DOHH2 (cell line): ENCODE measurements around the gene LRIF1.

Experiments used
- H3F3A ChIP-seq: fragments of 200-600 bp; sonication (generic), shearing (Covaris generic); 2 replicates; pipeline ENCODE4 v1.6.0; 2016; ENCODE audit warnings: antibody characterized with exemption, mild to moderate bottlenecking; ENCODE audit not compliant: control insufficient read depth, insufficient read depth
- H3K27ac ChIP-seq: fragments of 200-600 bp; sonication (generic); 2 replicates; pipeline ENCODE4 v1.5.1; 2014; ENCODE audit warnings: low read depth, mild to moderate bottlenecking, low read length, moderate library complexity
- H3K27me3 ChIP-seq: fragments of 200-600 bp; sonication (generic); 2 replicates; pipeline ENCODE4 v1.6.1; 2014; ENCODE audit warnings: mild to moderate bottlenecking, low read length, mixed read lengths; ENCODE audit not compliant: control insufficient read depth
- H3K36me3 ChIP-seq: fragments of 200-600 bp; sonication (generic); 2 replicates; pipeline ENCODE4 v1.6.1; 2014; ENCODE audit warnings: mild to moderate bottlenecking, low read length, moderate library complexity, mixed read lengths; ENCODE audit not compliant: control insufficient read depth
- H3K4me1 ChIP-seq: fragments of 200-600 bp; sonication (generic); 2 replicates; pipeline ENCODE4 v1.6.1; 2014; ENCODE audit warnings: mild to moderate bottlenecking, low read length, mixed read lengths; ENCODE audit not compliant: control insufficient read depth
- H3K4me2 ChIP-seq: fragments of 200-600 bp; sonication (generic); 2 replicates; pipeline ENCODE4 v1.6.0; 2014; ENCODE audit warnings: mild to moderate bottlenecking, low read length, moderate library complexity
- H3K4me3 ChIP-seq: fragments of 200-600 bp; sonication (generic); 2 replicates; pipeline ENCODE4 v1.5.1; 2014; ENCODE audit warnings: mild to moderate bottlenecking, low read length, mixed read lengths
- H3K79me2 ChIP-seq: fragments of 200-600 bp; sonication (generic); 2 replicates; pipeline ENCODE4 v1.6.1; 2014; ENCODE audit warnings: mild to moderate bottlenecking, low read length, mixed read lengths; ENCODE audit not compliant: control insufficient read depth
- H3K9me2 ChIP-seq: fragments of 200-600 bp; sonication (generic); replicated peaks from 2 replicates; pipeline ENCODE4 v1.6.1; 2014; ENCODE audit warnings: mild to moderate bottlenecking, low read length, mixed read lengths; ENCODE audit not compliant: control insufficient read depth
- H3K9me3 ChIP-seq: fragments of 200-600 bp; sonication (generic); 2 replicates; pipeline ENCODE4 v1.6.1; 2014; ENCODE audit warnings: antibody characterized with exemption, low read length, mixed read lengths; ENCODE audit not compliant: control insufficient read depth, insufficient read depth
- H4K20me1 ChIP-seq: fragments of 200-600 bp; sonication (generic); 2 replicates; pipeline ENCODE4 v1.6.0; 2014; ENCODE audit warnings: low read depth, mild to moderate bottlenecking, antibody characterized with exemption, low read length, moderate library complexity; ENCODE audit not compliant: control insufficient read depth, insufficient read depth
- CTCF ChIP-seq: fragments of 200-600 bp; sonication (generic); IDR thresholded peaks from one replicate; pipeline ENCODE4 v1.5.1; 2014; ENCODE audit warnings: antibody characterized with exemption, mild to moderate bottlenecking, low read depth, low read length; ENCODE audit not compliant: poor library complexity, severe bottlenecking
- EZH2phosphoT487 ChIP-seq: fragments of 200-600 bp; sonication (generic); IDR thresholded peaks from 2 replicates; pipeline ENCODE4 v1.6.1; 2017; ENCODE audit warnings: borderline replicate concordance, mild to moderate bottlenecking, antibody characterized with exemption, low read length, moderate library complexity, mixed read lengths

LRIF1 gene

GRCh38 chr1:110916274-110916668 lies 47.5 kb downstream of the LRIF1 start:
- peaks cover 6% of the 10 kb centered on the region; the same call in 1 of the 2 replicates for H3K9me3 ChIP-seq
- no peaks in the 10 kb centered on the region for H3K36me3 ChIP-seq
- no peaks in the 10 kb centered on the region for H3F3A ChIP-seq
- no peak overlapping the region for H3K4me3 ChIP-seq
- H3K27ac ChIP-seq: no peak overlapping the region
- no peaks in the 10 kb centered on the region for H3K27me3 ChIP-seq
- no peak overlapping the region for H3K4me2 ChIP-seq
- H4K20me1 ChIP-seq: no peaks in the 10 kb centered on the region
- no peak for TF ChIP-seq EZH2phosphoT487
- no peaks in the 10 kb centered on the region for H3K79me2 ChIP-seq
- peaks cover 4% of the 10 kb centered on the region; the same call in 1 of the 2 replicates for H3K4me1 ChIP-seq
- H3K9me2 ChIP-seq: no peaks in the 10 kb centered on the region; the same call in 1 of the 2 replicates

GRCh38 chr1:110915804-110916203 lies 47.9 kb downstream of the LRIF1 start:
- Histone ChIP-seq H3K4me1 (peaks cover 4% of the 10 kb centered on the region; the same call in 1 of the 2 replicates), H3K9me3 (peaks cover 6% of the 10 kb centered on the region; the same call in 1 of the 2 replicates), H3K4me3 (no peak overlapping the region), H3K27me3 (no peaks in the 10 kb centered on the region), H3K79me2 (no peaks in the 10 kb centered on the region), H3K36me3 (no peaks in the 10 kb centered on the region), H3K4me2 (no peak overlapping the region), H3K9me2 (no peaks in the 10 kb centered on the region; the same call in 1 of the 2 replicates), H3F3A (no peaks in the 10 kb centered on the region), H3K27ac (no peak overlapping the region), H4K20me1 (no peaks in the 10 kb centered on the region)
- TF ChIP-seq CTCF (no peak), EZH2phosphoT487 (no peak)

- Histone ChIP-seq H3K27me3 (no peaks in the 10 kb centered on the region), H3K36me3 (no peaks in the 10 kb centered on the region), H3K4me3 (no peak overlapping the region), H3K4me1 (peaks cover 4% of the 10 kb centered on the region; the same call in 1 of the 2 replicates), H3K9me2 (no peaks in the 10 kb centered on the region), H3K27ac (no peak overlapping the region), H3K9me3 (peaks cover 6% of the 10 kb centered on the region; the same call in 1 of the 2 replicates), H3K4me2 (no peak overlapping the region), H3K79me2 (no peaks in the 10 kb centered on the region), H3F3A (no peaks in the 10 kb centered on the region), H4K20me1 (no peaks in the 10 kb centered on the region)
- TF ChIP-seq CTCF (no peak), EZH2phosphoT487 (no peak)
Observed at GRCh38 chr1:110914676-110915075, 49.0 kb downstream of the LRIF1 start.

GRCh38 chr1:110912784-110913183 lies 50.9 kb downstream of the LRIF1 start:
- peaks cover 4% of the 10 kb centered on the region; the same call in 1 of the 2 replicates for H3K4me1 ChIP-seq
- no peak overlapping the region for H3K4me2 ChIP-seq
- H3K36me3 ChIP-seq: no peaks in the 10 kb centered on the region
- H3K79me2 ChIP-seq: no peaks in the 10 kb centered on the region
- no peak overlapping the region for H3K4me3 ChIP-seq
- no peak for TF ChIP-seq EZH2phosphoT487
- TF ChIP-seq CTCF: no peak
- no peaks in the 10 kb centered on the region for H4K20me1 ChIP-seq
- no peaks in the 10 kb centered on the region for H3K27me3 ChIP-seq
- H3K27ac ChIP-seq: no peak overlapping the region
- H3K9me2 ChIP-seq: no peaks in the 10 kb centered on the region
- H3K9me3 ChIP-seq: peaks cover 6% of the 10 kb centered on the region; the same call in 1 of the 2 replicates
- H3F3A ChIP-seq: no peaks in the 10 kb centered on the region
